HCT116 (cell line): ENCODE measurements around the gene GMDS. TPM values are rescaled to one million over a fixed set of nuclear protein-coding genes. Genes with fewer than 3 reads are reported as not detected.

Source experiments
- ATAC-seq: fragments of 200-7000 bp; cut with Tn5 transposase; 2 replicates; pipeline ENCODE4 v1.9.1; 2020; ENCODE audit warnings: mild to moderate bottlenecking, moderate library complexity
- BruUV-seq: library from RNA; stranded (reverse); fragments of 400-500 nt; replicated peaks from 2 replicates; lab custom pipeline; 2021; lab: Mats Ljungman, UMichigan
- CTCF ChIA-PET: fragments of 300-600 bp; sonication (Branson Sonifier 250); formaldehyde crosslinking; loops from one replicate; lab custom pipeline; 2021; ENCODE audit warnings: antibody characterized with exemption; lab: Charles Lee
- POLR2A ChIA-PET: fragments of 300-600, 350-600 bp; sonication (Branson Sonifier 250); formaldehyde crosslinking; loops from one replicate; lab custom pipeline; 2021; ENCODE audit warnings: antibody characterized with exemption; lab: Charles Lee
- RAD21 ChIA-PET, 2 experiments: fragments of 300-600 bp; sonication (Branson Sonifier 250); formaldehyde crosslinking; loops; one replicate each; lab custom pipeline; 2023; ENCODE audit warnings: low total read pairs in 2 of 2; ENCODE audit not compliant: uncharacterized antibody in 2 of 2, unreplicated experiment in 2 of 2, low non-redundant PET in 1 of 2; lab: Charles Lee
- DNase-seq: peaks from one replicate; pipeline ENCODE4 v3.0.0-alpha.2; 2010; ENCODE audit warnings: low read depth, low spot score
- H2AFZ ChIP-seq: fragments of 200-600 bp; shearing (Covaris generic), sonication (generic); 2 replicates; pipeline ENCODE4 v1.6.1; 2017; ENCODE audit warnings: low read depth, mixed run types, mixed read lengths, antibody characterized with exemption, low read length; ENCODE audit not compliant: poor library complexity, severe bottlenecking
- H3K27ac ChIP-seq: 2 replicates; pipeline ENCODE4 v1.5.1; 2012; ENCODE audit warnings: low read depth, low read length
- H3K27me3 ChIP-seq: fragments of 200-600 bp; sonication (generic); 2 replicates; pipeline ENCODE4 v1.6.1; 2016; ENCODE audit warnings: mixed run types, low read length, mixed read lengths; ENCODE audit not compliant: insufficient read depth
- H3K36me3 ChIP-seq, 2 experiments: fragments of 200-500 bp in 1 of 2; fragments of 200-600 bp in 1 of 2; sonication (Bioruptor generic) in 1 of 2; sonication (generic) in 1 of 2; 2 replicates each; pipeline versions ENCODE4 v1.5.1 to v1.6.1; 2014 to 2016; ENCODE audit warnings: low read length in 2 of 2, inconsistent platforms in 1 of 2, mixed read lengths in 1 of 2, mixed run types in 1 of 2; ENCODE audit not compliant: insufficient read depth in 2 of 2, control insufficient read depth in 1 of 2
- H3K4me1 ChIP-seq, 2 experiments: fragments of 200-600 bp in 1 of 2; sonication (generic) in 1 of 2; 2 replicates each; pipeline versions ENCODE4 v1.5.1 to v1.6.1; 2012 to 2017; ENCODE audit warnings: low read length in 2 of 2, inconsistent platforms in 1 of 2, mild to moderate bottlenecking in 1 of 2, mixed read lengths in 1 of 2, mixed run types in 1 of 2, moderate library complexity in 1 of 2; ENCODE audit not compliant: insufficient read depth in 2 of 2, control insufficient read depth in 1 of 2
- H3K4me2 ChIP-seq: fragments of 200-600 bp; sonication (generic); 2 replicates; pipeline ENCODE4 v1.6.1; 2017; ENCODE audit warnings: mixed run types, low read length, mixed read lengths
- H3K4me3 ChIP-seq, 2 experiments: fragments of 200-600 bp in 1 of 2; sonication (generic) in 1 of 2; replicated peaks in 1 of 2; 2 replicates each; pipeline ENCODE4 v1.5.1; 2011 to 2016; ENCODE audit warnings: low read length in 2 of 2, control low read depth in 1 of 2, low read depth in 1 of 2, mild to moderate bottlenecking in 1 of 2, mixed read lengths in 1 of 2, mixed run types in 1 of 2
- H3K79me2 ChIP-seq: fragments of 200-600 bp; sonication (generic); 2 replicates; pipeline ENCODE4 v1.6.1; 2017; ENCODE audit warnings: mild to moderate bottlenecking, mixed run types, low read length, moderate library complexity, mixed read lengths; ENCODE audit not compliant: insufficient read depth
- H3K9ac ChIP-seq: fragments of 200-600 bp; sonication (generic); 2 replicates; pipeline ENCODE4 v1.6.1; 2016; ENCODE audit warnings: low read length, mixed read lengths
- H3K9me2 ChIP-seq: fragments of 200-600 bp; sonication (generic), shearing (Covaris generic); 2 replicates; pipeline ENCODE4 v1.6.1; 2017; ENCODE audit warnings: mixed run types, mild to moderate bottlenecking, moderate library complexity; ENCODE audit not compliant: insufficient read depth
- H3K9me3 ChIP-seq, 2 experiments: fragments of 200-500 bp in 1 of 2; fragments of 200-600 bp in 1 of 2; sonication (Bioruptor generic) in 1 of 2; sonication (generic) in 1 of 2; 2 replicates each; pipeline ENCODE4 v1.6.1; 2014 to 2017; ENCODE audit warnings: low read length in 2 of 2, mixed read lengths in 2 of 2, inconsistent platforms in 1 of 2, low read depth in 1 of 2, mild to moderate bottlenecking in 1 of 2, mixed run types in 1 of 2, moderate library complexity in 1 of 2; ENCODE audit not compliant: control insufficient read depth in 1 of 2, insufficient read depth in 1 of 2
- H4K20me1 ChIP-seq: fragments of 200-600 bp; sonication (generic), shearing (Covaris generic); 2 replicates; pipeline ENCODE4 v1.6.1; 2017; ENCODE audit warnings: mixed run types, mild to moderate bottlenecking, moderate library complexity; ENCODE audit not compliant: insufficient read depth
- ELF1 ChIP-seq: IDR thresholded peaks from 2 replicates; pipeline ENCODE4 v1.6.1; 2012; ENCODE audit warnings: low read depth, borderline replicate concordance
- JUND ChIP-seq: IDR thresholded peaks from 2 replicates; pipeline ENCODE4 v1.6.1; 2012
- MAX ChIP-seq: IDR thresholded peaks from 2 replicates; pipeline ENCODE4 v1.6.1; 2012
- POLR2A ChIP-seq: IDR thresholded peaks from 2 replicates; pipeline ENCODE4 v1.7.0; 2011; ENCODE audit warnings: borderline replicate concordance; ENCODE audit not compliant: insufficient read depth, insufficient read length; ENCODE audit errors: extremely low read depth
- POLR2AphosphoS5 ChIP-seq: IDR thresholded peaks from 2 replicates; pipeline ENCODE4 v1.6.1; 2011; ENCODE audit warnings: mild to moderate bottlenecking, low read depth, low read length, moderate library complexity
- REST ChIP-seq: IDR thresholded peaks from 2 replicates; pipeline ENCODE4 v1.6.1; 2012; ENCODE audit warnings: low read depth
- SIN3A ChIP-seq: IDR thresholded peaks from 2 replicates; pipeline ENCODE4 v1.6.1; 2012; ENCODE audit warnings: low read depth
- TCF7L2 ChIP-seq: IDR thresholded peaks from 2 replicates; pipeline ENCODE4 v1.7.0; 2011; ENCODE audit warnings: borderline replicate concordance, inconsistent platforms; ENCODE audit not compliant: insufficient read depth, insufficient read length; ENCODE audit errors: extremely low read depth
- ZNF274 ChIP-seq: fragments of 200-500 bp; sonication (Bioruptor generic); IDR thresholded peaks from 2 replicates; pipeline ENCODE4 v1.6.1; 2014; ENCODE audit warnings: mild to moderate bottlenecking, low read depth, low read length, inconsistent platforms
- intact Hi-C: fragments of 100-400 bp; cut with micrococcal nuclease; formaldehyde crosslinking; loops from 2 replicates; pipeline ENCODE4 v1.10.0; 2022
- total RNA-seq: library from RNA; stranded (reverse); gene quantifications from one replicate; pipeline ENCODE4 v1.2.1, GENCODE V29; 2021; ENCODE audit not compliant: unreplicated experiment

GMDS gene
- total RNA-seq, 1 experiment from 2014 or later: 34.4 TPM

GRCh38 chr6:1821513-1822183 lies 423.8 kb downstream of the GMDS start:
- Histone ChIP-seq H3K4me2 (no peak overlapping the region), H3K27ac (no peak overlapping the region), H3K4me3 (no peak overlapping the region), H4K20me1 (no peaks in the 10 kb centered on the region), H2AFZ (no peak overlapping the region), H3K27me3 (no peaks in the 10 kb centered on the region), H3K36me3 (no peaks in the 10 kb centered on the region), H3K79me2 (no peaks in the 10 kb centered on the region), H3K9me3 (no peaks in the 10 kb centered on the region), H3K9ac (no peak overlapping the region), H3K4me1 (no peaks in the 10 kb centered on the region), H3K9me2 (no peaks in the 10 kb centered on the region)
- ATAC-seq (no peak), DNase-seq (no peak)
- TF ChIP-seq TCF7L2: no peak
- TF ChIP-seq REST: no peak
- TF ChIP-seq POLR2AphosphoS5: no peak
- no TSS peak for BruUV-seq
- intact Hi-C loops: no loop called here
- ChIA-PET POLR2A (no interaction called here), RAD21 (no interaction called here), CTCF (no interaction called here)

GRCh38 chr6:1821164-1821512 lies 424.3 kb downstream of the GMDS start:
- intact Hi-C loops: no loop called here
- Histone ChIP-seq H3K27ac (no peak overlapping the region), H3K9me3 (no peaks in the 10 kb centered on the region), H4K20me1 (no peaks in the 10 kb centered on the region), H2AFZ (no peak overlapping the region), H3K9ac (no peak overlapping the region), H3K4me1 (no peaks in the 10 kb centered on the region), H3K27me3 (no peaks in the 10 kb centered on the region), H3K36me3 (no peaks in the 10 kb centered on the region), H3K79me2 (no peaks in the 10 kb centered on the region), H3K9me2 (no peaks in the 10 kb centered on the region), H3K4me2 (no peak overlapping the region), H3K4me3 (no peak overlapping the region)
- no peak for TF ChIP-seq ZNF274
- TF ChIP-seq REST: no peak
- no peak for TF ChIP-seq ELF1
- TF ChIP-seq SIN3A: no peak
- TF ChIP-seq POLR2A: no peak
- no peak for TF ChIP-seq JUND
- TF ChIP-seq MAX: no peak
- ChIA-PET RAD21 (no interaction called here), POLR2A (interaction anchor here (0.7 kb wide), 1 partner anchor 11 kb away, joined by 3 read pairs; no protein-coding TSS in a partner anchor), CTCF (no interaction called here)
- ATAC-seq (no peak), DNase-seq (no peak)
- BruUV-seq: no TSS peak
